Measurements from ENCODE around the gene ODF2. TPM values are rescaled to one million over a fixed set of nuclear protein-coding genes. Genes with fewer than 3 reads are reported as not detected.

Gene ODF2
- total RNA-seq, 1 donor from 2014 or later = 45.0 TPM

GRCh38 chr9:128457207-128457606, 1.4 kb downstream of the ODF2 start:
- Mint-ChIP-seq H3K27me3 (no peaks in the 10 kb centered on the region), H3K27ac (no peak overlapping the region), H3K4me1 (ENCODE audit: low read depth) (peaks cover 9% of the 10 kb centered on the region), H3K9me3 (ENCODE audit: low read depth) (no peaks in the 10 kb centered on the region), H3K36me3 (ENCODE audit: insufficient read depth) (peaks cover 6% of the 10 kb centered on the region), H3K4me3 (ENCODE audit: low read depth) (peak overlapping the region; percentile 85)
- no peak for DNase-seq (ENCODE audit: low spot score, unreplicated experiment)
- TF ChIP-seq CTCF (IDR thresholded peaks at IDR 0.05; ENCODE audit: unreplicated experiment) = no peak

DNA sequence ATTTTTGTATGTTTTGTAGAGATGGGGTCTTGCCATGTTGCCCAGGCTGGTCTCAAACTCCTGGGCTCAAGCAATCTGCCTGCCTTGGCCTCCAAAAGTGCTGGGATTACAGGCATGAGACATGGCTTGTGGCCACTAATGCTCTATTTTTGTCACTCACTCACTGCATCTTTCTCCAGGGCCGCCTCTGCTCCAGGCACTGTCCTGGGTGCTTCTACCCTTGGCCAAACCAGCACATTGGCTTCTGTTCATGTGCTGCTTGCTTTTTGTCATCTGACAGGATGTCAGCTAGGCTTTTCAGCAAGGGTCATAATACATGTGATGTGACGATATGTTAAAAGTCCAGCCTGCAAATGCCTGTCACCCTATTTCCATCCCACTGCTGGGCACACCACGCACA, 3.2 kb downstream of the ODF2 start:
- H3K4me1 Mint-ChIP-seq (ENCODE audit: low read depth) = peaks cover 9% of the 10 kb centered on the region

DNA sequence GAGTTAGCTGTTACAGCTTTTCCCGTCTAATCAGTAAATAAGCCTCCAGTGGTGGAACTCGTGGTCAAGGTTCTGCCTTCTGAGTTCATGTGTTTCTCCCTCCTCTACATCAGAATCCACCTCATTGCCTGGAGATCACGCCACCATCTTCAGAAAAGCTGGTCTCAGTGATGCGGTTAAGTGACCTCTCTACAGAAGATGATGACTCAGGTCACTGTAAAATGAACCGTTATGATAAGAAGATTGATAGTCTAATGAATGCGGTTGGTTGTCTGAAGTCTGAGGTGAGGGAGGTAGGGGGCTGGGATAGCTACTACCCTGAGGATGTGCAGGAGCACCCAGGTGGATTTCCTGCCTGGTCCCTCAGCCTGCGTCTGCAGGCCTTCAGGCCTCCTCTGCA, 13.3 kb downstream of the ODF2 start:
- Mint-ChIP-seq H3K36me3 (ENCODE audit: insufficient read depth) (peaks cover 6% of the 10 kb centered on the region), H3K27me3 (no peaks in the 10 kb centered on the region), H3K9me3 (ENCODE audit: low read depth) (no peaks in the 10 kb centered on the region), H3K4me1 (ENCODE audit: low read depth) (no peaks in the 10 kb centered on the region), H3K27ac (no peak overlapping the region), H3K4me3 (ENCODE audit: low read depth) (no peak overlapping the region)
- DNase-seq (ENCODE audit: low spot score, unreplicated experiment) = no peak
- TF ChIP-seq CTCF (IDR thresholded peaks at IDR 0.05; ENCODE audit: unreplicated experiment) = no peak

More for the DNA sequence above, 3.2 kb downstream of the ODF2 start:
- no peak for DNase-seq (ENCODE audit: low spot score, unreplicated experiment)
- Mint-ChIP-seq H3K36me3 (ENCODE audit: insufficient read depth) (peaks cover 11% of the 10 kb centered on the region), H3K27me3 (no peaks in the 10 kb centered on the region), H3K27ac (no peak overlapping the region), H3K9me3 (ENCODE audit: low read depth) (no peaks in the 10 kb centered on the region), H3K4me3 (ENCODE audit: low read depth) (no peak overlapping the region)
- TF ChIP-seq CTCF (IDR thresholded peaks at IDR 0.05; ENCODE audit: unreplicated experiment) = no peak

- no peak for TF ChIP-seq CTCF (IDR thresholded peaks at IDR 0.05; ENCODE audit: unreplicated experiment)
- no peak overlapping the region for H3K27ac Mint-ChIP-seq
- no peaks in the 10 kb centered on the region for H3K27me3 Mint-ChIP-seq
- no peaks in the 10 kb centered on the region for H3K9me3 Mint-ChIP-seq (ENCODE audit: low read depth)
- no peaks in the 10 kb centered on the region for H3K4me1 Mint-ChIP-seq (ENCODE audit: low read depth)
- H3K4me3 Mint-ChIP-seq (ENCODE audit: low read depth) = no peak overlapping the region
- H3K36me3 Mint-ChIP-seq (ENCODE audit: insufficient read depth) = peaks cover 8% of the 10 kb centered on the region
- no peak for DNase-seq (ENCODE audit: low spot score, unreplicated experiment)
Measured at GRCh38 chr9:128470560-128470959, 14.8 kb downstream of the ODF2 start.

DNA sequence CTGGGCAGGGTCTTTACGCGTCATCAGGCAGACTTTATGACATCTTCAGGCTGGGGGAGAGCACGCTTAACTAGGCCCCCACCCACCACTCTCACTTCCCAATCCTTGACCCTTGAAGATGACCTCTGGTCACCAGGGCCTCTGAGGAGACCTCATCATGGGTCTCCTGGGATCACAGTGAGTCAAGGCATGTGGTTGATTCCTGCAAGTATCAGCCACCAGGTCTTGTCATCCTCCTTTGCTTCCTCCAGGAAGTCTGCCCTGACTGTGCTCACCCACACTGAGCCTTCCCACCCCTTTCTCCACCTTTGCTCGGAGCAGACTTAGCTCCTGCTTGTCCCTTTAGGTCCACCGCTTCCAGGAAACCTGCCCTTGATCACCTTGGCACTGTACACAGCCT, 17.3 kb downstream of the ODF2 start:
- H3K4me1 Mint-ChIP-seq (ENCODE audit: low read depth) = no peaks in the 10 kb centered on the region
- DNase-seq (ENCODE audit: low spot score, unreplicated experiment) = no peak
- no peaks in the 10 kb centered on the region for H3K27me3 Mint-ChIP-seq
- no peaks in the 10 kb centered on the region for H3K9me3 Mint-ChIP-seq (ENCODE audit: low read depth)
- peaks cover 12% of the 10 kb centered on the region for H3K36me3 Mint-ChIP-seq (ENCODE audit: insufficient read depth)
- H3K27ac Mint-ChIP-seq = no peak overlapping the region
- TF ChIP-seq CTCF (IDR thresholded peaks at IDR 0.05; ENCODE audit: unreplicated experiment) = no peak
- no peak overlapping the region for H3K4me3 Mint-ChIP-seq (ENCODE audit: low read depth)

Data from progenitor cell of endocrine pancreas (in vitro differentiated cells).